ENCODE results near the gene CDK5.

DNA sequence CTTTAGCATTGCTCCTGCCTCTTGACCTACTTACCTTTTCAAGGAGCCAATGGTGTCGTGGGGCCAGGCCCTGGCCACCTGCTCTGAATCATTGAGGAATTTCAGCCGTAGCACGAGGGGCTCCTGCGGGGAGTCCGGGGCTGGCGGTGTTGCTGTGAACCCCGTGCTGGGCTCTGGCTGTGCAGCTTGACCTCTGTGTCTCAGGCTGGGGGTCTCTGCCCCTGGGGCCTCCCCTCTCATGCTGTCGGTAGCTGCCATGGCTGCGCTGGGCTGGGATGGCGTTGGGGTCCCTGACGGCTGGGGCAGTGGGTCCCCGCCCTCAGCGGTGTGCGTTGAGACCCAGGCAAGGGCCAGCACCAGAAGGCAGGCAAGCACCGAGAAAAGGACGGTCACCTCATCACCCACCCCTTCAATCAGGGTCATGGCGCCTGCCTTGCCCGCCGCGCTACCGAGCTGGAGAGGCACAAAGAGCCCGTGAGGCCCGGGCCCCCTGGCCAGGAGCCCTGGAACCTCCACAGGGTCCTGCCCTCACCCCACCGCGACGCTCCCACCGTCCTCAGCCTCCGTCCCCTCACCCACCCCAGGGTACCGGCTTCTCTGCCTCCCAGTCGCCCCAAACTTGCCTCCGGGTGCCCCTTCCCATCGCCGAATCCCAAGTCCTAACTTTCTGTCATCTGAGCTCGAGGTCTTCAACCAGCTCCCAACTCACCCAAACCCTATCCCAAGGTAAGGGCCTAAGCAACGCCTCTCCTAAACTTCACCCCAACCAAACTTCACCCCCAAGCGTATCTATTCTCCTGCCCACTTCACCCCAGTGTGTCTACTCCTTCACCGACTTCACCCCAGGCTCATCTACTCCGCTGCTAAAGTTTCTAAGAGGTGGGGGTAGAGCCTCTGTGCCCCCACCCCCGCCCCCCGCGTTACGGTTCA lies 24.7 kb upstream of the CDK5 start:
- TF ChIP-seq POLR2AphosphoS5 (IDR thresholded peaks at IDR 0.05; ENCODE audit: borderline replicate concordance, low read depth, low read length): no peak
- no peak for TF ChIP-seq EZH2 (IDR thresholded peaks at IDR 0.05)

All from SK-N-MC (cell line).